ENCODE data around the gene EGFL7. TPM values are rescaled to one million over a fixed set of nuclear protein-coding genes. Genes with fewer than 3 reads are reported as not detected.

Gene EGFL7
- total RNA-seq, 2 donors from 2014 or later = 0.36 to 0.52 TPM

- H3K4me3 Mint-ChIP-seq = no peak overlapping the region
- no peaks in the 10 kb centered on the region for H3K36me3 Mint-ChIP-seq
- no peaks in the 10 kb centered on the region for H3K27me3 Mint-ChIP-seq
- DNase-seq (ENCODE audit: low spot score) (no peak), ATAC-seq (no peak)
- H3K9me3 Mint-ChIP-seq = no peaks in the 10 kb centered on the region
- peaks cover 0 to 8% of the 10 kb centered on the region in 2 donors for H3K4me1 Mint-ChIP-seq (ENCODE audit: low read depth in 2 of 2)
- no peak overlapping the region for H3K27ac Mint-ChIP-seq
These were observed 20.5 kb downstream of the EGFL7 start for GRCh38 chr9:136683173-136683745.

GRCh38 chr9:136683755-136684154, 21.0 kb downstream of the EGFL7 start:
- DNase-seq (ENCODE audit: low spot score) (no peak), ATAC-seq (no peak)
- H3K4me3 Mint-ChIP-seq = no peak overlapping the region

GRCh38 chr9:136684339-136684738, 21.6 kb downstream of the EGFL7 start:
- H3K27me3 Mint-ChIP-seq = no peaks in the 10 kb centered on the region
- H3K9me3 Mint-ChIP-seq = no peaks in the 10 kb centered on the region
- no peak for ATAC-seq
- no peak overlapping the region for H3K4me3 Mint-ChIP-seq
- DNase-seq (ENCODE audit: low spot score) = no peak
- H3K27ac Mint-ChIP-seq = no peak overlapping the region
- H3K36me3 Mint-ChIP-seq = no peaks in the 10 kb centered on the region
- H3K4me1 Mint-ChIP-seq (ENCODE audit: low read depth in 2 of 2) = peaks cover 0 to 5% of the 10 kb centered on the region in 2 donors

More at GRCh38 chr9:136683755-136684154, 21.0 kb downstream of the EGFL7 start:
- H3K27me3 Mint-ChIP-seq = no peaks in the 10 kb centered on the region
- no peaks in the 10 kb centered on the region for H3K36me3 Mint-ChIP-seq
- H3K27ac Mint-ChIP-seq = no peak overlapping the region
- H3K9me3 Mint-ChIP-seq = no peaks in the 10 kb centered on the region
- peaks cover 0 to 8% of the 10 kb centered on the region in 2 donors for H3K4me1 Mint-ChIP-seq (ENCODE audit: low read depth in 2 of 2)

GRCh38 chr9:136684799-136685198, 22.1 kb downstream of the EGFL7 start:
- Mint-ChIP-seq H3K36me3 (no peaks in the 10 kb centered on the region), H3K27ac (no peak overlapping the region), H3K9me3 (no peaks in the 10 kb centered on the region)

GRCh38 chr9:136685216-136685615, 22.5 kb downstream of the EGFL7 start:
- H3K9me3 Mint-ChIP-seq = no peaks in the 10 kb centered on the region
- no peak overlapping the region for H3K27ac Mint-ChIP-seq
- no peak for DNase-seq (ENCODE audit: low spot score)
- peaks cover 0 to 3% of the 10 kb centered on the region in 2 donors for H3K4me1 Mint-ChIP-seq (ENCODE audit: low read depth in 2 of 2)
- no peaks in the 10 kb centered on the region for H3K27me3 Mint-ChIP-seq
- no peak for ATAC-seq
- no peaks in the 10 kb centered on the region for H3K36me3 Mint-ChIP-seq
- no peak overlapping the region for H3K4me3 Mint-ChIP-seq

More at GRCh38 chr9:136684799-136685198, 22.1 kb downstream of the EGFL7 start:
- DNase-seq (ENCODE audit: low spot score) = no peak
- ATAC-seq = no peak
- H3K27me3 Mint-ChIP-seq = no peaks in the 10 kb centered on the region
- peaks cover 0 to 3% of the 10 kb centered on the region in 2 donors for H3K4me1 Mint-ChIP-seq (ENCODE audit: low read depth in 2 of 2)
- no peak overlapping the region for H3K4me3 Mint-ChIP-seq

GRCh38 chr9:136685790-136686533, 23.2 kb downstream of the EGFL7 start:
- DNase-seq (ENCODE audit: low spot score) (no peak), ATAC-seq (no peak)
- no peaks in the 10 kb centered on the region for H3K36me3 Mint-ChIP-seq
- no peaks in the 10 kb centered on the region for H3K27me3 Mint-ChIP-seq
- H3K27ac Mint-ChIP-seq = no peak overlapping the region
- no peaks in the 10 kb centered on the region for H3K9me3 Mint-ChIP-seq
- peak overlapping the region; percentile 52 for H3K4me3 Mint-ChIP-seq
- peaks cover 0 to 3% of the 10 kb centered on the region in 2 donors for H3K4me1 Mint-ChIP-seq (ENCODE audit: low read depth in 2 of 2)

- DNase-seq (ENCODE audit: low spot score) (no peak), ATAC-seq (no peak)
- Mint-ChIP-seq H3K36me3 (no peaks in the 10 kb centered on the region), H3K27me3 (no peaks in the 10 kb centered on the region), H3K27ac (no peak overlapping the region), H3K9me3 (no peaks in the 10 kb centered on the region), H3K4me1 (ENCODE audit: low read depth in 2 of 2) (peaks cover 0 to 3% of the 10 kb centered on the region in 2 donors), H3K4me3 (peak overlapping the region; percentile 52)
These were observed 23.7 kb downstream of the EGFL7 start for GRCh38 chr9:136686534-136686793.

GRCh38 chr9:136686794-136687711, 24.3 kb downstream of the EGFL7 start, which contains the start of gene AGPAT2:
Gene AGPAT2, minus strand, starts transcription at chr9:136687457. Its CDS starts 100 bp downstream, at chr9:136687357.
- no peaks in the 10 kb centered on the region for H3K36me3 Mint-ChIP-seq
- no peaks in the 10 kb centered on the region for H3K27me3 Mint-ChIP-seq
- peak within 1 kb of the TSS; percentile 52 for H3K4me3 Mint-ChIP-seq
- H3K9me3 Mint-ChIP-seq = no peaks in the 10 kb centered on the region
- peaks cover 0 to 3% of the 10 kb centered on the region in 2 donors for H3K4me1 Mint-ChIP-seq (ENCODE audit: low read depth in 2 of 2)
- peak; percentile 89 to 92 for ATAC-seq
- no peak within 1 kb of the TSS for H3K27ac Mint-ChIP-seq
- DNase-seq (ENCODE audit: low spot score) = no peak

- no peak for DNase-seq (ENCODE audit: low spot score)
- ATAC-seq = no peak
- Mint-ChIP-seq H3K4me3 (no peak overlapping the region), H3K9me3 (no peaks in the 10 kb centered on the region), H3K27ac (no peak overlapping the region), H3K27me3 (no peaks in the 10 kb centered on the region), H3K36me3 (no peaks in the 10 kb centered on the region), H3K4me1 (ENCODE audit: low read depth in 2 of 2) (peaks cover 0 to 3% of the 10 kb centered on the region in 2 donors)
These were observed 25.1 kb downstream of the EGFL7 start for GRCh38 chr9:136687721-136688223.

- H3K27me3 Mint-ChIP-seq = no peaks in the 10 kb centered on the region
- H3K4me3 Mint-ChIP-seq = peak overlapping the region; percentile 34
- no peaks in the 10 kb centered on the region for H3K36me3 Mint-ChIP-seq
- no peak for DNase-seq (ENCODE audit: low spot score)
- ATAC-seq = no peak
- H3K4me1 Mint-ChIP-seq (ENCODE audit: low read depth in 2 of 2) = peaks cover 0 to 3% of the 10 kb centered on the region in 2 donors
- H3K27ac Mint-ChIP-seq = no peak overlapping the region
- H3K9me3 Mint-ChIP-seq = no peaks in the 10 kb centered on the region
These were observed 25.8 kb downstream of the EGFL7 start for GRCh38 chr9:136688274-136689107.

- Mint-ChIP-seq H3K4me1 (ENCODE audit: low read depth in 2 of 2) (peaks cover 0 to 3% of the 10 kb centered on the region in 2 donors), H3K27ac (no peak overlapping the region), H3K36me3 (no peaks in the 10 kb centered on the region), H3K27me3 (no peaks in the 10 kb centered on the region), H3K9me3 (no peaks in the 10 kb centered on the region), H3K4me3 (peak overlapping the region; percentile 34)
- ATAC-seq (no peak), DNase-seq (ENCODE audit: low spot score) (no peak)
These were observed 26.4 kb downstream of the EGFL7 start for GRCh38 chr9:136689108-136689460.

- H3K4me1 Mint-ChIP-seq (ENCODE audit: low read depth in 2 of 2) = peaks cover 0 to 3% of the 10 kb centered on the region in 2 donors
- H3K27ac Mint-ChIP-seq = no peak overlapping the region
- DNase-seq (ENCODE audit: low spot score) = no peak
- no peaks in the 10 kb centered on the region for H3K36me3 Mint-ChIP-seq
- H3K27me3 Mint-ChIP-seq = no peaks in the 10 kb centered on the region
- no peaks in the 10 kb centered on the region for H3K9me3 Mint-ChIP-seq
- no peak for ATAC-seq
- H3K4me3 Mint-ChIP-seq = no peak overlapping the region
These were observed 27.5 kb downstream of the EGFL7 start for GRCh38 chr9:136690104-136690805.
